Glutamatergic neuron (in vitro differentiated cells): Measurements from ENCODE around the gene NR2F6. TPM values are rescaled to one million over a fixed set of nuclear protein-coding genes. Genes with fewer than 3 reads are reported as not detected.
A peak's percentile ranks its signal among the peaks of the same experiment; 100 is the strongest.

Experiments used
- DNase-seq: peaks from one replicate; pipeline ENCODE4 v3.0.0; 2022
- H3K27ac Mint-ChIP-seq: one replicate; pipeline ENCODE4 v1.8.0; 2020; ENCODE audit warnings: mild to moderate bottlenecking, mixed read lengths, inconsistent platforms; ENCODE audit not compliant: unreplicated experiment
- H3K27me3 Mint-ChIP-seq: one replicate; pipeline ENCODE4 v1.8.0; 2020; ENCODE audit warnings: mild to moderate bottlenecking, moderate library complexity, mixed read lengths, inconsistent platforms; ENCODE audit not compliant: unreplicated experiment
- H3K36me3 Mint-ChIP-seq: one replicate; pipeline ENCODE4 v1.8.0; 2020; ENCODE audit warnings: mild to moderate bottlenecking, mixed read lengths, inconsistent platforms; ENCODE audit not compliant: unreplicated experiment
- H3K4me1 Mint-ChIP-seq: one replicate; pipeline ENCODE4 v1.8.0; 2020; ENCODE audit warnings: mild to moderate bottlenecking, low read depth, mixed read lengths, inconsistent platforms; ENCODE audit not compliant: unreplicated experiment
- H3K4me3 Mint-ChIP-seq: one replicate; pipeline ENCODE4 v1.8.0; 2020; ENCODE audit warnings: mild to moderate bottlenecking, mixed read lengths, inconsistent platforms; ENCODE audit not compliant: unreplicated experiment
- H3K9me3 Mint-ChIP-seq: one replicate; pipeline ENCODE4 v1.8.0; 2020; ENCODE audit warnings: mild to moderate bottlenecking, moderate library complexity, mixed read lengths, inconsistent platforms; ENCODE audit not compliant: unreplicated experiment
- total RNA-seq: library from RNA; stranded (reverse); fragmentation: NEBNext Ultra II Directional; extraction: Animal tissue kit (Norgen Biotek cat#: 25700); gene quantifications from one replicate; pipeline ENCODE4 v1.2.1, GENCODE V29; 2021; ENCODE audit not compliant: unreplicated experiment
- TF ChIP-seq, protein P1 (sequence below): fragments of 200-600 bp; sonication (generic); IDR thresholded peaks from one replicate; pipeline ENCODE4 v1.5.0; 2021; ENCODE audit not compliant: partially characterized antibody, unreplicated experiment

The NR2F6 gene
- total RNA-seq, 1 donor from 2014 or later = 109 TPM

DNA sequence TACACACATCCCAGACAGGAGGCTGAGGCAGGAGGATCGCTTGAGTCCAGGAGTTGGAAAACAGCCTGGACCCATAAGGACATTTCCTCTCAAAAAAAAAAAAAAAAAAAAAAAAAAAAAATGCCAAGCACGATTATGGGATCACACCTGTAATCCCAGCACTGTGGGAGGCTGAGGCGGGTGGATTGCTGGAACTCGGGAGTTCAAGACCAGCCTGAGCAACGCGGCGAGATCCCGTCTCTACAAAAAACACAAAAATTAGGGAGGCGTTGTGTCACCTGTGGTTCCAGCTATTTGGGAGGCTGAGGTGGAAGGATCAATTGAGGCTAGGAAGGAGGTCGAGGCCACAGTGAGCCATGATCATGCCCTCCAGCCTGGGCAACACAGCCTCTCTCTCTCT, 20.7 kb downstream of the NR2F6 start:
- Mint-ChIP-seq H3K27me3 (peaks cover 2% of the 10 kb centered on the region), H3K27ac (no peak overlapping the region), H3K9me3 (peaks cover 4% of the 10 kb centered on the region), H3K4me1 (no peaks in the 10 kb centered on the region), H3K36me3 (no peaks in the 10 kb centered on the region), H3K4me3 (no peak overlapping the region)
- DNase-seq = no peak
- TF ChIP-seq, protein P1, sequence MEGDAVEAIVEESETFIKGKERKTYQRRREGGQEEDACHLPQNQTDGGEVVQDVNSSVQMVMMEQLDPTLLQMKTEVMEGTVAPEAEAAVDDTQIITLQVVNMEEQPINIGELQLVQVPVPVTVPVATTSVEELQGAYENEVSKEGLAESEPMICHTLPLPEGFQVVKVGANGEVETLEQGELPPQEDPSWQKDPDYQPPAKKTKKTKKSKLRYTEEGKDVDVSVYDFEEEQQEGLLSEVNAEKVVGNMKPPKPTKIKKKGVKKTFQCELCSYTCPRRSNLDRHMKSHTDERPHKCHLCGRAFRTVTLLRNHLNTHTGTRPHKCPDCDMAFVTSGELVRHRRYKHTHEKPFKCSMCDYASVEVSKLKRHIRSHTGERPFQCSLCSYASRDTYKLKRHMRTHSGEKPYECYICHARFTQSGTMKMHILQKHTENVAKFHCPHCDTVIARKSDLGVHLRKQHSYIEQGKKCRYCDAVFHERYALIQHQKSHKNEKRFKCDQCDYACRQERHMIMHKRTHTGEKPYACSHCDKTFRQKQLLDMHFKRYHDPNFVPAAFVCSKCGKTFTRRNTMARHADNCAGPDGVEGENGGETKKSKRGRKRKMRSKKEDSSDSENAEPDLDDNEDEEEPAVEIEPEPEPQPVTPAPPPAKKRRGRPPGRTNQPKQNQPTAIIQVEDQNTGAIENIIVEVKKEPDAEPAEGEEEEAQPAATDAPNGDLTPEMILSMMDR = no peak

DNA sequence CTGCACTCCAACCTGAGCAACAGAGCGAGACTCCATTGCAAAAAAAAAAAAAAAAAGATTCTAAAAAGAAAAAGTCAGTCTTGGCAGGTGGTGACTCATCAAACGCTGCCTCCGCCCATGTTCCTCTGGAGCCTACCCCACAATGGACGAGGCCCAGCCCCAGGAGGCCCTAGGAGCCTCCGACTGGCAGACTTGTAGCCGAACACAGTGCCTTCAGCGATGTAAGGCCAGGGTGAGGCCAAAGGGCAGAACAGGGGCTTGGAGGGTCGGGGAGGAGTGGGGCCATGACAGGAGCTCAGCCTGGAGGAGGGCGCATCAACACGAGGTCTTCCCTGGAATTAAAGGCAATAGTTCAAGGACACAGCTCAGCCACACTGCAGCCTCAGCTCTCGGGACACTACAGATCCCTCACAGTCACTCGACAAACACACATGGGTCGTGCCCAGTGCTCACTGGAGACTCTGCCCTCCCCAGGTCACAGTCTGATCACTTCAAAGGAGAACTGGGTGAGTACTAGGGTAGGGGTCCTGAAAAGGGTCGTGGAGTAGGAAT, 25.4 kb downstream of the NR2F6 start:
- TF ChIP-seq, protein P1 = no peak
- no peak for DNase-seq
- Mint-ChIP-seq H3K36me3 (no peaks in the 10 kb centered on the region), H3K27ac (no peak overlapping the region), H3K27me3 (peaks cover 5% of the 10 kb centered on the region), H3K4me3 (no peak overlapping the region), H3K9me3 (no peaks in the 10 kb centered on the region), H3K4me1 (no peaks in the 10 kb centered on the region)

DNA sequence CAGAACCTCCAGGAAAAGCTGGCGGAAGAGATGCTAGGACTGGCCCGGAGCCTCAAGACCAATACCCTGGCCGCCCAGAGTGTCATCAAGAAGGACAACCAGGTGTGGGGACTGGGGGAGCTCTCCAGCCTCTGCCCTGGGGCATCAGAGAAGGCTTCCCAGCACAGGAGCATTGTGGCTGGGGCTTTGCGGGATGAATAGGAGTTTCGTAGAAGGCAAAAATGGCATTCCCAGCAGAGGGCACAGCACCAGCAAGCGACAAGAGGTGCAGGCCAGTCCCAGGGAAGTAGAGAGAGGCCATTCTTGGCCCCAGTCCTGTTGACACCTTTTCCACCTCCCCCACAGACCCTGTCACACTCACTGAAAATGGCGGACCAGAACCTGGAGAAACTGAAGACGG, 26.4 kb downstream of the NR2F6 start:
- H3K27me3 Mint-ChIP-seq = peaks cover 5% of the 10 kb centered on the region
- no peak overlapping the region for H3K27ac Mint-ChIP-seq
- peaks cover 2% of the 10 kb centered on the region for H3K9me3 Mint-ChIP-seq
- no peak overlapping the region for H3K4me3 Mint-ChIP-seq
- peaks cover 5% of the 10 kb centered on the region for H3K4me1 Mint-ChIP-seq
- TF ChIP-seq, protein P1 = no peak
- DNase-seq = no peak
- H3K36me3 Mint-ChIP-seq = no peaks in the 10 kb centered on the region

DNA sequence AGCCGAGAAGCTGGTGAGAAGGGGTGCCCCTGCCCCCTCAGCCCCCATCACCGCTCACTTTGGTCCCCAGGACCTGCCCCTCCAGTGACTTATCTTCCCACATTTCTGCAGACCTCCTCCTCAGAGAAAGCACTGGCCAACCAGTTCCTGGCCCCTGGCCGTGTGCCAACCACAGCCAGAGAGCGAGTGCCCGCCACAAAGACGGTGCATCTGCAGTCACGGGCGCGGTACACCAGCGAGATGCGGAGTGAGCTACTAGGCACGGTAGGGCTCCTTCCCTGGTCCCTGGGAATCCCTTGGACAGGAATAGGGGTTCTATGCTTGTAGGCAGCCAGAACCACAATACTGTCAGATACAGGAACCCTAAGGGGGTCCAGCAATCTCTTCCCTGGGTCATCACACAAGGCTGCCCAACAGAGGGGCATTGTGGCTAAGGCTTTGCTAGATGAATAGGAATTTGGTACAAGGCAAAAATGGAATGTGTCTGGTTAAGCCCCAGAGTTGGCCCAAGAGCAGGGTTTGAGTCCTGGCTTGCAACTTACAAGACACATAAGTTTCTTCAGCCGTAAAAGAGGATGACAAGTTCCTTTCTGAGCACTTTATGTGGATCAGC, 29.6 kb downstream of the NR2F6 start:
- Mint-ChIP-seq H3K9me3 (peaks cover 2% of the 10 kb centered on the region), H3K27me3 (peaks cover 8% of the 10 kb centered on the region), H3K4me1 (peaks cover 5% of the 10 kb centered on the region), H3K4me3 (peak overlapping the region; percentile 91), H3K36me3 (no peaks in the 10 kb centered on the region), H3K27ac (no peak overlapping the region)
- TF ChIP-seq, protein P1 = no peak
- no peak for DNase-seq

DNA sequence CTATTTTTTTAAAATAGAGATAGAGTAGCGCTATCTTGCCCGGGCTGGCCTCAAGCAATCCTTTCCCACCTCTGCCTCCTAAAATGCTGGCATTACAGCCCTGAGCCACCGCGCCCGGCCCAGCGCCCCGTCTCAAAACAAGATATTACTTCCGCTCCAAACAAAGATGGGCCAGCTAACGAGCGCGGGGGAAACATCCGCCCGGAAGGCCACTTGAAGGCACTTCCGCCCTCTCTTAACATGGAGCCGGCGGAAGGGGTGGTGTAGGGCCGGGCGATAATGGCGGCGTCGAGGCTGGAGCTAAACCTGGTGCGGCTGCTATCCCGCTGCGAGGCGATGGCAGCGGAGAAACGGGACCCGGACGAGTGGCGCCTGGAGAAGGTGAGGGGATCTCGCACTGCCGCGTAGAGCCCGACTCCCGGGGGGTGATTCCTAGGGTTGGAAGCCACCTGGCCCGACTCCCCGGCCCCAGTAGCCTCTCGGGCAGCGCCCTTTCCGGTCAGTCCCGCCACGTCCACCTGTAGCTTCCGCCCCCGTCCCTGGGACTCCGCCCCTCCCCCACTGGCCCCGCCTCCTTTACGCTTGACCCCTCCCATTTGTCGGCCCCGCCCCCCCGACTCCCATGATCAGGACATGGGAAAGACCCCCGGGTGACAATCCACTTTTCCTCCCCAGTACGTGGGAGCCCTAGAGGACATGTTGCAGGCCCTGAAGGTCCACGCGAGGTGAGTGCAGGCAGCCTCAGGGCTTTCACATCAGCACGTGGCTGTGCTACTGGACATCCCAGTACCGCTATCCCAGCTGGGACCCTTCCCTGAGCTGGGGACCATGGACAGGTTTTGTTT, 30.4 kb downstream of the NR2F6 start, which contains the start of gene USE1:
USE1 (plus strand) TSS at position 231 of the 845 bp plus-strand sequence; CDS start at position 280, 49 bp downstream.
- Mint-ChIP-seq H3K27ac (peak within 1 kb of the TSS; percentile 97), H3K9me3 (peaks cover 2% of the 10 kb centered on the region), H3K4me3 (peak within 1 kb of the TSS; percentile 91), H3K36me3 (no peaks in the 10 kb centered on the region), H3K27me3 (peaks cover 8% of the 10 kb centered on the region), H3K4me1 (peaks cover 6% of the 10 kb centered on the region)
- TF ChIP-seq, protein P1 = no peak
- DNase-seq = peak; percentile 87
